Measurements from ENCODE around the gene C5orf47.

C5orf47 gene

GRCh38 chr5:173988554-173989431, at the start of gene C5orf47:
C5orf47 (plus strand) TSS chr5:173989170; CDS start chr5:173989264, 94 bp downstream.
- no peak for DNase-seq (ENCODE audit: low read depth)

DNA sequence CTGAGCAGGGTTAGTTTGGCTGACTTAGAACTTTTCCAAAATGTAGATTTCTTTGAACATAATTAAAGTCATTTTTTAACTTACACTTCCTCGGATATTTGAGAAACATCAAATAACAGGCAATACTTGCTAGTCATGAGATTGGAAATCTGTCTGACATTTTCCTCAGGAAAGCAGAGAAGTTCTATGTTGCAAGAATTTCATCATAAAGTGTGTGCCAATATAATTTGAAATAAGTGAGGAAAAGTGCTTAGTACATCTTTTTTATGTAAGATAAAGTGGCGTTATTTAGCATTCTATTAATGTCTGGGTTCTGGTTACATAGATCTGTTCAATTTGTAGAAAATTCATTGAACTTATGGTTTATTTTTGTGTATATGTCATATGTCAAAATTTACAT, 48.7 kb upstream of the C5orf47 start:
- DNase-seq (ENCODE audit: low read depth) = no peak

GRCh38 chr5:173941102-173941501, 47.9 kb upstream of the C5orf47 start:
- no peak for DNase-seq (ENCODE audit: low read depth)

- DNase-seq (ENCODE audit: low read depth) = no peak
These were observed 47.1 kb upstream of the C5orf47 start for GRCh38 chr5:173941758-173942401.

- no peak for DNase-seq (ENCODE audit: low read depth)
These were observed 44.5 kb upstream of the C5orf47 start for GRCh38 chr5:173944511-173944910.

GRCh38 chr5:173945160-173945559, 43.8 kb upstream of the C5orf47 start:
- DNase-seq (ENCODE audit: low read depth) = no peak

DNA sequence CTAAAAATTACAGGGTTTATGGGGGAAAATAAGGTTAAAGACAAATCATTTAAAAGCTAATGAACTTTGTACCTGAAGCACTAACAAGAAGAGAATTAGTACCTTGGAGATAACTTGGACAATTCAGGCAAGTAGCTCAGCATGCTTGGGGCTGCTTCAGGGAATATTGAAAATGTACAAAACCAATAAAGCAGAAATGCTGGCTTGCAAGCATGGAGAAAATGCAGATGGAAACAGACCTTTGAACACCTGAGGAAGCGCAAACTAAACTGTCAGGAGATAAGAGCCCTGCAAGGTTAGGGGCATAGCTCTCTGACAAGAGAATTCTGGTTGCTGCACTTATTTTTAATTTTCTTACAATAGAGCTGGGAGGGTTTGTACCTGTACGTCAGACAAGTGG, 42.6 kb upstream of the C5orf47 start:
- DNase-seq (ENCODE audit: low read depth) = no peak

DNA sequence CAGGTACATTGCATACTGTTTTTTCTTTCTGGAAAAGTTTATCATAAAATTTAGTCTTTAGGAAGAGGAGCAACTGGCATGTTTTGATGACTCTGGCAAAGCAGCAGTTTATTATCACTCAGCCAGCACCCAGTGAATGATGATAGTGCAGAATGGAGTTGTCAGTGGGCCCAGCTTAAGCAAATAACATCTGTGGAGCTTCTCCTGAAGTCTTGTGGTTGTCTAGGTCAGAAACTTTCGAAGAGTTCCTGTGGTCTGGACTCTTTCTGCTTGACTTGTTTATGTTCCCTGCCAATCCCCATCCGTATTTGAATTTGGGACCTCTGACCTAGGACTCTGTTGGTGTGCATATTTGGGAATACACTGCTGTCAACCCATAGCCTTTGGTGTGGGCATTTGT, 38.1 kb upstream of the C5orf47 start:
- DNase-seq (ENCODE audit: low read depth) = no peak

DNA sequence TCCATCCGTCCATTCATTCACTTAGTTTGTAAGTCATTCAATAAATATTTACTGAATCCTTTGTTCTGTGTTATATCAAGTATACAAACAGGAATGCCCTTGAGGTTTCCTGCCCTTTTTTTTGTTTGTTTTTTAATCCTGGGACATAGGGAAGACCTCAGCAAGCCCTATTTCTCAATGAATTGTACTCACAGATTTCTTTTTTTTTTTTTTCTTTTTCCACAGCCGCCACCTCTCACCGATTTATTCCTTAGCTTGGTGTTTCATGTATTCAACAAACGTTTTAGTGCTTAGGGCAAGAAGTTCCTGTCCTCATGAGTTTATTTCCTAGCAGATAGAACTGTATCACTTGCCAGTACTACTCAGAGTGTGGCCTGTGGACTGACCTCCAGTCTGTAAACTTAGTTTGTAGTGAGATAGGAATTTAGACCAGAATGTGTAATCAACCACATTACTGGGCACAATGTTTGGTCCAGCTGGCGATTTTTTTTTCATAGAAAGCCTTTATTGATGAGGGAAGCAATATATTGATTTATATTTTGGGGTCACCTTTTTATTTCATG, 35.4 kb upstream of the C5orf47 start:
- DNase-seq (ENCODE audit: low read depth) = no peak

DNA sequence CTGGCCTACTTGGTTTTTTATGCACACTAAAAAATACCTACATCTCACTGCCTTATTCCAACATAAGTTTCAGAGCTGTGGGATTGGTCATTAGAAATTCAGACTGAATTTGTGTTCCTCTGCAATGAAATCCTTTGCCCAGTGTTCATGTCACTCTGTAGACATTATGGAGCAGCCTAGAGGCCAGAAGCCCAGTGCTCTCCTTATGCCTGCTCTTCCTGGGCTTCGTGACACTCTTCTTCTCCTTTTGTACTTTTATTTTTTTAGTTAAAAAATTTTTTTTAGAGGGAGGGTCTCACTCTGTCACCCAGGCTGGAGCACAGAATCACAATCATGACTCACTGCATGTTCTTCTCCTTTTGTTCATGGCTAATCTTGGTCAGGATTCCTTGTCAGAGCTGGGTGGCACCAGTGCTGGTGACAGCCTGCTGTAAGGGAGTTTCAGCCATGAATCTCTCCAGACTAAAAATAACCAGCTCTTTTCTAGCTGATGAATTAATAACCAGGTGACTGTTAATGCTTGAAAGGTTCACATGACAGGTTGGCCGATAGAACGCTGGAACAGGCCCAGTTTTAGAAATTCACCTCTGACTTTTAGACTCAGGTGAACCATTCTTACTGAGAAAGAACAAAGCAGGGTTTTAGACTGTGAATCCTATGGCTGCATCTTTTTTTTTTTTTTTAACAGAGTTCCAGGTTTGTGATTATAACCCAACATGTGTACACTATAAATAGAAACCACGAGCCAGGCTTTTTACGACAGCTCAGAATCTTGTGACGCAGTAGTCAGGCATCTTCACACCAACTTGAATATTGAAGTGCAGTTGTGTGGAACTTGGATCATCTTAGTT, 34.1 kb upstream of the C5orf47 start:
- DNase-seq (ENCODE audit: low read depth) = no peak

GRCh38 chr5:173960986-173961385, 28.0 kb upstream of the C5orf47 start:
- DNase-seq (ENCODE audit: low read depth) = no peak

DNA sequence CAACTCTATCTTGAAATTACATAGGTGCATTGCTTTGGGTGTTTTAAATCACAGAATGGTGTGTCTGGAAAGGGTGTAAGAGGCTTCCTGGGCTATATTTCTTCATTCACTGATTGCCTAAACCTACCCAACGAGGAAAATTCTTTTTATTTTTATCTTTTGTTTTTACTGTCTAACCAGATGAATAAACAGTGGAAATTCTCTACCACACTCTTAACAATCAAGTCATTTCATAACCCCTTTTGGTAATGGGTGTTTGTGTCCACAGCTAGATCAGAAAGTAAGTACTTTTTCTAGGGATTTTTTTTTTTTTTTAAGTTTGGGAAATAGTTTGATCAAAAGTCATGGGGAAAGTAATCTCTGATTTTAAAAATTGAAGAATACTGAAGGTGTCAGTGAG, 27.6 kb upstream of the C5orf47 start:
- no peak for DNase-seq (ENCODE audit: low read depth)

GRCh38 chr5:173962436-173962972, 26.5 kb upstream of the C5orf47 start:
- DNase-seq (ENCODE audit: low read depth) = no peak

DNA sequence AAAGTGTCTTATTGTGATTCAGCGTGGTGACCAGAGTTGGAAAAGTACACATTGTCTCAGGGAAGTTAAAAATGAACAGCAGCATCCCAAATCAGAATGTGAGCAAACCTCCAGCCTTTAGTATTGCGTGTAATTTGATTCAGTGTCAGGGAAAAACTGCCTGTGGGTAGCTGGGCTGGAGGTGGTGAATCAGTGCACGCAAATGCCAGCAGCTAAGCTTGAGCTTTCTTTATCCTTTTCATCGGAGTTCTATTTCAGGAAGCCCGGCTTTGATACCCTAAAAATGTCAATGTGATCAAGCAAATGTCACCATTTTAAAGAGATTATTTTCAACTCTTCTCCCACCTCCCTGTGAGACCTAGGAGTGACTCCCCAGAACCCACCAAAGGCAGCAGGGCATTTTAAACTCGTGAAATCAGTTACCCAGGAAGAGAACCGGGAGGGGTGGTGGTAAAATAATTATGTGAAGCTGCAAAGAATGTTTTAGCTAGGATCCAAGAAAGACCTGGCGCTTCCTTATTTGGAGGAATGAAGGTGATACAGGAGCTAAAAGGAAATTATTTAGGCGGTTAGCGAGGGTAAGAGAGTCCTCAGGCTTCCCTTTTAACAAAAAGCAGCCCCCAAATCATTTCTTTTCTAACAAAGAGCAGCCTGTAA, 25.7 kb upstream of the C5orf47 start:
- no peak for DNase-seq (ENCODE audit: low read depth)

GRCh38 chr5:173963867-173964441, 25.0 kb upstream of the C5orf47 start:
- DNase-seq (ENCODE audit: low read depth) = no peak

GRCh38 chr5:173964506-173964905, 24.5 kb upstream of the C5orf47 start:
- DNase-seq (ENCODE audit: low read depth) = no peak

- no peak for DNase-seq (ENCODE audit: low read depth)
These were observed 21.7 kb upstream of the C5orf47 start for GRCh38 chr5:173967241-173967640.

GRCh38 chr5:173968154-173968797, 20.7 kb upstream of the C5orf47 start:
- DNase-seq (ENCODE audit: low read depth) = no peak

DNA sequence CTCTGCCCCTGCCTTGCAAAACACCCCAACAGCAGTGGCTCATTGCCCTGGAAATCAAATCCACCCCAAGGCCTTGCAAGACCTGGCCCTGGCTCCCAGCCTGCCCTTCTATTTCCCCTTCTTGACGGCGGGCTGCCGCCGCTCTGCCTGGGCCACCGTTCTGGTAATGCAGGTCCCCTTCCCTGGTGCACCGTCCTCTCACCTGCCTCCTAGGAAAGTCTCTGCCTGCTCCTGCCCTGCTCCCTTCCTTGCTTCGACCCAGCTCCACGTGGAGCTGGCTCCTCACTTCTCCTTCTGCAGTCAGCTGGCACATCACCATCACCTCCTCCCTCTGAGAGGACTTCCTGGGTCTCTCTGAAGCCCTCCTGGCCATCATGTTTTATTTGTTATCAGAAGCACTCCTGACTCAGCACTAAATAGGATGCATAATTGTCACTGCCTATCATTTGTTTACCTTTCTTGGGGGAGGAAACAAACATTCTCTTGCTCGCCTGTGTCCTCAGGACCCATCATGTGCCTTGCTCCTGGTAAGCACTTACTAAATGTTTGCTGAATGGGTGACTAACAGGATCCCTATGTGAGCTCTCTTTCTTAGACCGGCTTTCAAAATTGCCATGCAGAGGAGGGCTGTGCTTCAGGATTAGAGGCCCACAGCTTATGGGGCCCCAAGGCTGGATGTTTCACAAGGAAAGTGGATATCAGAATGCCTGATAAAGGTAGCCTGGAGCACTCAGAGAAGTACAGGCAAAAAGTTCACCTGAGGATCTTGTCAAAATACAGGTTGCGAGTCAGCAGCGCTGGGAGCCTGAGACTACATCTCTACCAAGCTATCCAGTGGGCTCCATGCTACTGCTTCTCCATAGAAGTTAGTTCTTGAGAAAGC, 19.6 kb upstream of the C5orf47 start:
- DNase-seq (ENCODE audit: low read depth) = no peak
